Astrocyte of the spinal cord (primary cell): ENCODE measurements around the gene MAB21L3.

Experiments used
- DNase-seq: peaks from one replicate; pipeline ENCODE4 v3.0.0; 2011; ENCODE audit warnings: low read depth, low spot score
- H3K4me3 ChIP-seq: 2 replicates; pipeline ENCODE4 v1.5.1; 2011; ENCODE audit warnings: low read depth, mild to moderate bottlenecking, low read length, moderate library complexity
- in situ Hi-C: cut with HindIII; loops from 2 replicates; pipeline ENCODE4 v1.10.0; 2017; ENCODE audit warnings: low sequenced_read_pairs
- TF ChIP-seq, protein P1 (sequence below): IDR thresholded peaks from 2 replicates; pipeline ENCODE4 v1.5.1; 2012; ENCODE audit warnings: low read depth, mild to moderate bottlenecking, low read length, inconsistent platforms

MAB21L3 gene

DNA sequence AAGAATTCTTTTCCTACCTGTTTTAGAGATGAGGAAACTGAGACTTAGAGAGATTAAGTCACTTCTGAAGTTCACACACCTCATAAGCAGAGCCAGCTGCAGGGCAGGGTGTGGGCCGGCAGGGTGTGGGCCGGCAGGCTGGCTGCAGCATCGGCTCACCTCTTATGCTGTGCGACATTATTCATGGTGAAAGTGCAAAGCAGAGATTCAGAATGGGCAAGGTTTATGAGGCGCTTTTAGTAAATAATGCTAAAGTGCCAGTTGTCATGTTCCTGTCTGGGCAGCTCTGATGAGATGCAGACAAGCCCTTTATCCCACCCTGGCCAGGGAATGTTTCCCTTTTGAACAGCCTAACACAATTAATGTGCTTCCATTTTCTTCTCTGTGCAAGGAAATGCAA lies 14.6 kb downstream of the MAB21L3 start:
- TF ChIP-seq, protein P1, sequence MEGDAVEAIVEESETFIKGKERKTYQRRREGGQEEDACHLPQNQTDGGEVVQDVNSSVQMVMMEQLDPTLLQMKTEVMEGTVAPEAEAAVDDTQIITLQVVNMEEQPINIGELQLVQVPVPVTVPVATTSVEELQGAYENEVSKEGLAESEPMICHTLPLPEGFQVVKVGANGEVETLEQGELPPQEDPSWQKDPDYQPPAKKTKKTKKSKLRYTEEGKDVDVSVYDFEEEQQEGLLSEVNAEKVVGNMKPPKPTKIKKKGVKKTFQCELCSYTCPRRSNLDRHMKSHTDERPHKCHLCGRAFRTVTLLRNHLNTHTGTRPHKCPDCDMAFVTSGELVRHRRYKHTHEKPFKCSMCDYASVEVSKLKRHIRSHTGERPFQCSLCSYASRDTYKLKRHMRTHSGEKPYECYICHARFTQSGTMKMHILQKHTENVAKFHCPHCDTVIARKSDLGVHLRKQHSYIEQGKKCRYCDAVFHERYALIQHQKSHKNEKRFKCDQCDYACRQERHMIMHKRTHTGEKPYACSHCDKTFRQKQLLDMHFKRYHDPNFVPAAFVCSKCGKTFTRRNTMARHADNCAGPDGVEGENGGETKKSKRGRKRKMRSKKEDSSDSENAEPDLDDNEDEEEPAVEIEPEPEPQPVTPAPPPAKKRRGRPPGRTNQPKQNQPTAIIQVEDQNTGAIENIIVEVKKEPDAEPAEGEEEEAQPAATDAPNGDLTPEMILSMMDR: no peak
- in situ Hi-C loops: no loop called here
- H3K4me3 ChIP-seq: no peak overlapping the region
- DNase-seq: no peak

DNA sequence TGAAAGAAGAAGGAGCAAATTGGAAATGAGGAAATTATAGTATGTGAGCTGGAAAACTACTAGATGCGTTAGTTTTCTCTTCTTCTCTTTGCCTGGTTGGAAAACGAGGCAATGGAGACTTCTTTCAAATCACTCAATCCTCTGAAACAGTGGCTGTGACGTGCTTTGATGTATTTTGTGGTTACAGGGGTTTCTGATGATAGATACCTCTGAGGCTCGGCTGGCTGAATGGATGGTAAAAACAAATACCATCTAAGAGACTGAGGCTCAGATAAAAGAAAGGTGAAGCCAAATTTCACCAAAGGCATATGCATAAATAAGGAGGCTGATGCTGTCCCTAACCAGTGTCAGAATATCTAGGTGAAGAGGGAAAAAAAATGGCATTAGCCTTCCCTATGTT lies 15.1 kb downstream of the MAB21L3 start:
- no peak for DNase-seq
- TF ChIP-seq, protein P1: no peak
- in situ Hi-C loops: no loop called here

DNA sequence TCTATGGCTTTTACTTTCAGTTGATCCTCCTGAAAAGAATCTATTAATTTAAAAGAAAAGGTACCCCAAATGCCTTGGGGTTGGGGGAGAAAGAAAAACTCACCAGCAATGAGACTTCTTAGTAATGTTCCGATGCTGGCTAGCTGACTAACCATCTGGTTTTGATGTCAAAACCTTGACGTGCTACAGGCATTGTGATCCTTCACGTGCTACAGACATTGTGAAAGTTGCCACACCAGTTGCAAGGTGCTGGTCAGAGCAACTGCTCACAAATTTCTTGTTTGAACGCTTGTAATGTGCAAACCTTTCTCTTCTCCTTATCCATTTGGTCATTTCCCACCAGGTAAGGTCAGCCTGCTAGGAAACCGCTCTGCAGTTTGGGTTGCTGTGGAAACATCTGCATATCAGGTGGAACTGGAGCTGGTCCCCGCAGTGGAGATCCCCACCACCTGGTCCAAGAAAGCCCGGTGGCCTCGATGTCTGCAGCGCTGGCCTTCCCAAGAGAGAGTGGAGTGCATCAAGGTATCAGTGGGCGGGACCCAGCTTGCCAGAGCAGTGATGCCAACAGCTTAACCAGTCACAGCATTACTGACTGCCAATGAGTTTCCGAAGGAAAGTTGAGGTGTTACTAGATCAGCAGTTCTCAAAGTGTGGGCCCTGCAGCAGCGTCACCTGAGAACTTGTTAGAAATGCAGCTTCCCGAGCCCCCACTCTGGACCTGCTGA lies 16.1 kb downstream of the MAB21L3 start:
- no peak for DNase-seq
- in situ Hi-C loops: no loop called here
- TF ChIP-seq, protein P1: no peak
- H3K4me3 ChIP-seq: no peak overlapping the region

More for the DNA sequence above, 15.1 kb downstream of the MAB21L3 start:
- H3K4me3 ChIP-seq: no peak overlapping the region

DNA sequence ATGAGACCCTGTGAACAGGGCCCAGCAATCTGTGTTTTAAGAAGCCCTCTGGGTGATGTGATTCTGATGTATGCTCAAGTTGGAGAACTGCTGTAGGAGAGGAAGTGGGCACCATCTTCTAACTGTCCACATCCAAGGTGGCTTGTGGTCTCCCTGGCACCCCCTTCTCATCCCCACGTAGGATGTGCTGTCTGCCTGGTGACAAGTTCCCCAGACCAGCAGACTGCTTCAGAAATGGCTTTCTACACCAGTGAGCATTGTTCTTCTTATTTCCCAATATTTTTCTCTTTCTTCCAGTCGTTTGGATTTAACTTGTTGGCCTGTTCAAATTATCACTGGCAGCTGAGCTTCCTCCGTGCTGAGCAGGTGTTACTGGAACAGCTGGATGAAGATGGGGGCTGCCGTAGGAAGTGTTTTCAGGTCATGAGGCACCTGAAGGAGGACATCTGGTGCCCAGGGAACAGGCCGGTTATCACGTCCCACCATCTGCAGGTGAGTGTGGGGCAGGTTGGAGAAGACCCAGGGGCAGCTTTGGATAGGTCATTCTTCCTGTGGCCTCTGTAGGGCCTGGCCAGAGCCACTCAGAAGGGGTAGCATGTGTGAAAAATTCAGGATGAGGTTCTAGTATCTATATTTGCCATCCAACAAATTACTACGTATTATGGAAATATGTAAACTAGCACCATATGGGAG lies 16.8 kb downstream of the MAB21L3 start:
- in situ Hi-C loops: no loop called here
- H3K4me3 ChIP-seq: no peak overlapping the region
- DNase-seq: no peak
- TF ChIP-seq, protein P1: no peak

DNA sequence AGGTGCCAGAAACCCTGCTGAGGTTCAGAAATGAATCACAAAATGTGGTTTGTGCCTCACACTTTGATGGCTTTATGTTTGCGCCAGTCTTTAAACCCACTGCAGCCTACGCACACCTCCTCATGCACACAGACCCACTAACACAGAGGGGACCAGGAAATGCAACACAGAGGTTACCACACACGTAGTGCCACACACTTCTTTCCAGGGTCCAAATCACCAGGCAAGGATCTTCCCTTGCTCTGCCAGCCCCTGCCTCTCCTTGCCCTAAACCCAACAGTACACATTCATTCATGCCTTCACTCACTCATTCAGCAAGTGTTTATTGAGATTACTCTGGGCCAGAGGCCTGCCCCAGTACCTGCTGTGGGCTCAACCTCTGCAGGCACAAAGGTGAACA lies 17.5 kb downstream of the MAB21L3 start:
- DNase-seq: no peak
- in situ Hi-C loops: no loop called here
- TF ChIP-seq, protein P1: no peak

DNA sequence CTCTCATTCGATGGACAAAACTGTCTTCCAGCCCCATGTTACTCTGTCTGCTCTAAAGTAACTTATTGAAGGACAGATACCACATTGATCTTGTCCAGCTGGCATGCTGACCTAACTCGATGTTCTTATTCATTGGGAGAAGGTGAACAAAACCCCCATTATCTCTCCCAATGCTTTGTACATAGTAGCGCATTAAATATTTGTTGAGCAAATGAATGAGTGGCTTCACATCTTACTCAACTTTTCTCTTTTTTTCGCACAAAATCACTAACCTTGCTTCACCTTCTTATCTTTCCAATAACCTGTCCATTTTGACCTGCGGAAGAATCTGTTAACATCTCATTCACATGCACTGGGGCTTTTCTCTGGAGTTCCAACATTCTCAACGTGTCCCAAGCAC lies 18.3 kb downstream of the MAB21L3 start:
- TF ChIP-seq, protein P1: no peak
- in situ Hi-C loops: no loop called here
- no peak for DNase-seq
- no peak overlapping the region for H3K4me3 ChIP-seq

More for the DNA sequence above, 17.5 kb downstream of the MAB21L3 start:
- H3K4me3 ChIP-seq: no peak overlapping the region
